H4 (cell line): Measurements from ENCODE around the gene PXDN. TPM values are rescaled to one million over a fixed set of nuclear protein-coding genes. Genes with fewer than 3 reads are reported as not detected.
"Not testable (repeated sequence)": the region's sequence is repeated elsewhere in the genome, so short reads cannot be mapped to it uniquely, and the experiment has no call there.

Source experiments
- DNase-seq: peaks from one replicate; pipeline ENCODE4 v3.0.0-alpha.2; 2015; ENCODE audit warnings: low spot score
- total RNA-seq: library from RNA; depleted of rRNA; stranded (reverse); fragments of >200 nt; shearing (Covaris generic); gene quantifications from 2 replicates; pipeline ENCODE4 v1.2.3, GENCODE V29; 2014

PXDN gene
- total RNA-seq, 1 experiment from 2014 or later = 171 TPM

GRCh38 chr2:1702186-1702565 is 42.1 kb downstream of the PXDN start:
- no peak for DNase-seq

- no peak for DNase-seq
Observed at GRCh38 chr2:1701556-1702185, 42.6 kb downstream of the PXDN start.

- DNase-seq = no peak
Observed at GRCh38 chr2:1701020-1701419, 43.3 kb downstream of the PXDN start.

- DNase-seq = not testable (repeated sequence)
Observed at GRCh38 chr2:1700427-1700826, 43.9 kb downstream of the PXDN start.

GRCh38 chr2:1698188-1698945 is 45.9 kb downstream of the PXDN start:
- no peak for DNase-seq

GRCh38 chr2:1697601-1698000 is 46.7 kb downstream of the PXDN start:
- no peak for DNase-seq

GRCh38 chr2:1696472-1696871 is 47.8 kb downstream of the PXDN start:
- DNase-seq = no peak

- no peak for DNase-seq
Observed at GRCh38 chr2:1694371-1695271, 49.7 kb downstream of the PXDN start.

- no peak for DNase-seq
Observed at GRCh38 chr2:1693723-1694122, 50.6 kb downstream of the PXDN start.

- DNase-seq = no peak
Observed at GRCh38 chr2:1692342-1692741, 52.0 kb downstream of the PXDN start.

- no peak for DNase-seq
Observed at GRCh38 chr2:1691366-1691765, 52.9 kb downstream of the PXDN start.

GRCh38 chr2:1690056-1690775 is 54.1 kb downstream of the PXDN start:
- no peak for DNase-seq

- no peak for DNase-seq
Observed at GRCh38 chr2:1688859-1689258, 55.5 kb downstream of the PXDN start.

GRCh38 chr2:1688161-1688560 is 56.2 kb downstream of the PXDN start:
- no peak for DNase-seq

- DNase-seq = no peak
Observed at GRCh38 chr2:1687254-1687653, 57.1 kb downstream of the PXDN start.

GRCh38 chr2:1686784-1687105 is 57.6 kb downstream of the PXDN start:
- DNase-seq = no peak

- no peak for DNase-seq
Observed at GRCh38 chr2:1685957-1686783, 58.1 kb downstream of the PXDN start.

GRCh38 chr2:1685078-1685956 is 59.0 kb downstream of the PXDN start:
- DNase-seq = no peak

GRCh38 chr2:1683297-1683696 is 61.0 kb downstream of the PXDN start:
- no peak for DNase-seq

GRCh38 chr2:1682181-1682440 is 62.2 kb downstream of the PXDN start:
- no peak for DNase-seq
